H9 (cell line): ENCODE measurements around the gene CHST2. TPM values are rescaled to one million over a fixed set of nuclear protein-coding genes. Genes with fewer than 3 reads are reported as not detected.

Experiments
- DNase-seq: peaks from one replicate; pipeline ENCODE4 v3.0.0-alpha.2; 2017
- H2AFZ ChIP-seq: one replicate; pipeline ENCODE4 v1.6.1; 2013; ENCODE audit warnings: mild to moderate bottlenecking, low read length, control low read depth, moderate library complexity
- H2AK5ac ChIP-seq: 2 replicates; pipeline ENCODE4 v1.6.1; 2013; ENCODE audit warnings: low read length, control low read depth, mixed read lengths; ENCODE audit not compliant: insufficient read length
- H2BK120ac ChIP-seq: one replicate; pipeline ENCODE4 v1.6.1; 2013; ENCODE audit warnings: low read depth, mild to moderate bottlenecking, low read length, control low read depth, inconsistent platforms; ENCODE audit not compliant: poor library complexity, severe bottlenecking
- H2BK12ac ChIP-seq: 2 replicates; pipeline ENCODE4 v1.6.1; 2013; ENCODE audit warnings: low read length, control low read depth, mixed read lengths, low read depth; ENCODE audit not compliant: insufficient read length
- H2BK15ac ChIP-seq: 2 replicates; pipeline ENCODE4 v1.6.1; 2013; ENCODE audit warnings: low read depth, low read length, control low read depth
- H2BK20ac ChIP-seq: one replicate; pipeline ENCODE4 v1.6.1; 2013; ENCODE audit warnings: low read depth, mild to moderate bottlenecking, low read length, control low read depth, inconsistent platforms; ENCODE audit not compliant: poor library complexity, severe bottlenecking
- H2BK5ac ChIP-seq: 2 replicates; pipeline ENCODE4 v1.6.1; 2013; ENCODE audit warnings: low read length, control low read depth, mixed read lengths; ENCODE audit not compliant: insufficient read length
- H3K14ac ChIP-seq: 2 replicates; pipeline ENCODE4 v1.6.1; 2013; ENCODE audit warnings: low read length, control low read depth; ENCODE audit not compliant: insufficient read depth
- H3K18ac ChIP-seq: 2 replicates; pipeline ENCODE4 v1.6.1; 2013; ENCODE audit warnings: low read depth, mild to moderate bottlenecking, mixed read lengths, low read length, control low read depth; ENCODE audit not compliant: insufficient read length
- H3K23ac ChIP-seq: 2 replicates; pipeline ENCODE4 v1.6.1; 2013; ENCODE audit warnings: low read length, control low read depth, mixed read lengths, low read depth; ENCODE audit not compliant: insufficient read length
- H3K23me2 ChIP-seq: 2 replicates; pipeline ENCODE4 v1.6.1; 2013; ENCODE audit warnings: low read depth, mild to moderate bottlenecking, mixed read lengths, low read length, control low read depth; ENCODE audit not compliant: insufficient read length, poor library complexity, severe bottlenecking
- H3K27ac ChIP-seq: 2 replicates; pipeline ENCODE4 v1.5.1; 2013; ENCODE audit warnings: low read length, control low read depth, mixed read lengths, low read depth; ENCODE audit not compliant: insufficient read length
- H3K27me3 ChIP-seq: 2 replicates; pipeline ENCODE4 v1.6.1; 2013; ENCODE audit warnings: low read length, control low read depth, inconsistent platforms; ENCODE audit not compliant: insufficient read depth
- H3K4ac ChIP-seq: 2 replicates; pipeline ENCODE4 v1.6.1; 2013; ENCODE audit warnings: low read depth, mild to moderate bottlenecking, control low read depth, inconsistent platforms, low read length, moderate library complexity
- H3K4me1 ChIP-seq: 2 replicates; pipeline ENCODE4 v1.6.1; 2013; ENCODE audit warnings: low read length, control low read depth, inconsistent platforms; ENCODE audit not compliant: insufficient read depth
- H3K4me2 ChIP-seq: 2 replicates; pipeline ENCODE4 v1.6.1; 2013; ENCODE audit warnings: low read length, control low read depth, mixed read lengths; ENCODE audit not compliant: insufficient read length, insufficient read depth
- H3K56ac ChIP-seq: 2 replicates; pipeline ENCODE4 v1.6.1; 2013; ENCODE audit warnings: low read depth, mild to moderate bottlenecking, mixed read lengths, low read length, control low read depth; ENCODE audit not compliant: insufficient read length
- H3K79me1 ChIP-seq: 2 replicates; pipeline ENCODE4 v1.6.1; 2013; ENCODE audit warnings: low read depth, mild to moderate bottlenecking, moderate library complexity, low read length, control low read depth, inconsistent platforms; ENCODE audit not compliant: insufficient read depth, poor library complexity, severe bottlenecking
- H3K79me2 ChIP-seq: 2 replicates; pipeline ENCODE4 v1.6.1; 2013; ENCODE audit warnings: low read length, control low read depth, inconsistent platforms; ENCODE audit not compliant: insufficient read depth
- H3K9ac ChIP-seq: 2 replicates; pipeline ENCODE4 v1.6.1; 2013; ENCODE audit warnings: low read length, control low read depth, mixed read lengths; ENCODE audit not compliant: insufficient read length; ENCODE audit errors: extremely low read depth
- H3K9me3 ChIP-seq: one replicate; pipeline ENCODE4 v1.6.1; 2013; ENCODE audit warnings: low read depth, low read length, inconsistent platforms; ENCODE audit not compliant: control insufficient read depth
- H3T11ph ChIP-seq: one replicate; pipeline ENCODE4 v1.6.1; 2013; ENCODE audit warnings: mild to moderate bottlenecking, low read length, control low read depth, inconsistent platforms
- H4K20me1 ChIP-seq: one replicate; pipeline ENCODE4 v1.6.1; 2013; ENCODE audit not compliant: control insufficient read depth, insufficient read length, insufficient read depth
- H4K5ac ChIP-seq: 2 replicates; pipeline ENCODE4 v1.6.1; 2013; ENCODE audit warnings: low read depth, mild to moderate bottlenecking, mixed read lengths, low read length, control low read depth; ENCODE audit not compliant: insufficient read length
- H4K8ac ChIP-seq: replicated peaks from 2 replicates; pipeline ENCODE4 v1.6.1; 2013; ENCODE audit warnings: low read length, control low read depth, mixed read lengths, low read depth; ENCODE audit not compliant: insufficient read length
- H4K91ac ChIP-seq: 2 replicates; pipeline ENCODE4 v1.6.1; 2013; ENCODE audit warnings: low read depth, mild to moderate bottlenecking, moderate library complexity, mixed read lengths, low read length, control low read depth; ENCODE audit not compliant: insufficient read length
- H3K27ac Mint-ChIP-seq, 3 experiments: 2 replicates in 2 of 3; 3 replicates in 1 of 3; pipeline ENCODE4 v1.8.0; 2020 to 2021; ENCODE audit warnings: mixed read lengths in 3 of 3, mild to moderate bottlenecking in 1 of 3, moderate library complexity in 1 of 3
- H3K27me3 Mint-ChIP-seq: 2 replicates; pipeline ENCODE4 v1.8.0; 2021; ENCODE audit warnings: low read depth, mild to moderate bottlenecking, moderate library complexity, mixed read lengths
- H3K36me3 Mint-ChIP-seq, 3 experiments: 2 replicates in 2 of 3; 3 replicates in 1 of 3; pipeline ENCODE4 v1.8.0; 2020 to 2021; ENCODE audit warnings: low read depth in 3 of 3, mixed read lengths in 3 of 3; ENCODE audit not compliant: insufficient read depth in 1 of 3
- H3K4me1 Mint-ChIP-seq, 2 experiments: 2 replicates each; pipeline ENCODE4 v1.8.0; 2020; ENCODE audit warnings: mixed read lengths in 2 of 2
- H3K4me3 Mint-ChIP-seq, 2 experiments: 2 replicates in 1 of 2; 3 replicates in 1 of 2; pipeline ENCODE4 v1.8.0; 2020 to 2021; ENCODE audit warnings: mild to moderate bottlenecking in 2 of 2, mixed read lengths in 2 of 2, moderate library complexity in 1 of 2
- H3K9me3 Mint-ChIP-seq, 2 experiments: 2 replicates in 1 of 2; 3 replicates in 1 of 2; pipeline ENCODE4 v1.8.0; 2020; ENCODE audit warnings: mild to moderate bottlenecking in 2 of 2, mixed read lengths in 2 of 2, moderate library complexity in 1 of 2
- WGBS: extraction: QIAGEN DNeasy Blood & Tissue Kit; methylation state at CpG from one replicate; pipeline ENCODE4 v1.1.7; 2013; ENCODE audit warnings: missing lambda C conversion rate, low lambda C conversion rate, mixed read lengths; ENCODE audit not compliant: insufficient read length; ENCODE audit errors: extremely low coverage; 5-methylcytosine and 5-hydroxymethylcytosine counted together
- total RNA-seq: library from RNA; stranded (reverse); gene quantifications from 2 replicates; pipeline ENCODE4 v1.2.1, GENCODE V29; 2021
- TF ChIP-seq, protein P1 (sequence below): fragments of 200-600 bp; sonication (generic); conservative IDR thresholded peaks from 3 replicates; pipeline ENCODE4 v1.8.0; 2021; ENCODE audit warnings: antibody characterized with exemption, mild to moderate bottlenecking

CHST2 gene
- total RNA-seq, 1 experiment from 2014 or later, result 5.8 TPM

DNA sequence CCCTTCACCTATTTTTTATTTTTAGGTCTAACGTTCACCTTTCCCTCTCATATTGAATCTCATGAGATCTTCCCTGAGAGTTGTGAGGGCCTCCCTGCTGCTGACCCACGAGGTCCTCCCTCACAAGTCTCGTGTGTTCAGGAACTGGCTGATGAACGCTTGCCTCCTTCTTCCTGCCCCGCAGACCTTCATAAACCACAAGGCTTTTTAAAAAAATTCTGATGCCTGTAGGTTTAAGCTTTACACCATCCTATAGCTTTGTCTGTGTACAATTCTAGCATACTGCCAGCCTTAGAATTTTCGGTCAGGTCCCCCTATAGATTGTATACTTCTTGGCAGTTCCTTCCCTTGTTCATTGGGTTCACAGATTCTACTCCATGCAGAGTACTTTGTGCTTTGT is 50.5 kb downstream of the CHST2 start:
- TF ChIP-seq, protein P1, sequence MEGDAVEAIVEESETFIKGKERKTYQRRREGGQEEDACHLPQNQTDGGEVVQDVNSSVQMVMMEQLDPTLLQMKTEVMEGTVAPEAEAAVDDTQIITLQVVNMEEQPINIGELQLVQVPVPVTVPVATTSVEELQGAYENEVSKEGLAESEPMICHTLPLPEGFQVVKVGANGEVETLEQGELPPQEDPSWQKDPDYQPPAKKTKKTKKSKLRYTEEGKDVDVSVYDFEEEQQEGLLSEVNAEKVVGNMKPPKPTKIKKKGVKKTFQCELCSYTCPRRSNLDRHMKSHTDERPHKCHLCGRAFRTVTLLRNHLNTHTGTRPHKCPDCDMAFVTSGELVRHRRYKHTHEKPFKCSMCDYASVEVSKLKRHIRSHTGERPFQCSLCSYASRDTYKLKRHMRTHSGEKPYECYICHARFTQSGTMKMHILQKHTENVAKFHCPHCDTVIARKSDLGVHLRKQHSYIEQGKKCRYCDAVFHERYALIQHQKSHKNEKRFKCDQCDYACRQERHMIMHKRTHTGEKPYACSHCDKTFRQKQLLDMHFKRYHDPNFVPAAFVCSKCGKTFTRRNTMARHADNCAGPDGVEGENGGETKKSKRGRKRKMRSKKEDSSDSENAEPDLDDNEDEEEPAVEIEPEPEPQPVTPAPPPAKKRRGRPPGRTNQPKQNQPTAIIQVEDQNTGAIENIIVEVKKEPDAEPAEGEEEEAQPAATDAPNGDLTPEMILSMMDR, result no peak
- Histone ChIP-seq H3K14ac (no peak overlapping the region), H2BK5ac (no peak overlapping the region), H3K27me3 (no peaks in the 10 kb centered on the region), H2AFZ (no peak overlapping the region), H3K18ac (no peak overlapping the region), H4K5ac (no peak overlapping the region), H3K23ac (no peak overlapping the region), H3K4ac (no peak overlapping the region), H2BK12ac (no peak overlapping the region), H3K4me1 (no peaks in the 10 kb centered on the region), H3K56ac (no peak overlapping the region), H3K9me3 (no peaks in the 10 kb centered on the region), H3K4me2 (no peak overlapping the region), H3K23me2 (no peaks in the 10 kb centered on the region), H4K8ac (no peak overlapping the region), H3K27ac (no peak overlapping the region), H3K79me1 (no peaks in the 10 kb centered on the region), H3K9ac (no peak overlapping the region), H2BK20ac (no peak overlapping the region), H4K91ac (no peak overlapping the region), H2AK5ac (no peak overlapping the region), H2BK15ac (no peak overlapping the region), H2BK120ac (no peak overlapping the region), H4K20me1 (no peaks in the 10 kb centered on the region), H3K79me2 (no peaks in the 10 kb centered on the region), H3T11ph (no peak overlapping the region)
- no peak for DNase-seq
- no peaks in the 10 kb centered on the region; the same call in 1 of the 2 replicates for H3K27me3 Mint-ChIP-seq
- peaks cover 11 to 13% of the 10 kb centered on the region in 2 experiments for H3K9me3 Mint-ChIP-seq
- H3K4me1 Mint-ChIP-seq, result peaks cover 6 to 7% of the 10 kb centered on the region in 2 experiments
- H3K4me3 Mint-ChIP-seq, result no peak overlapping the region
- no peak overlapping the region for H3K27ac Mint-ChIP-seq
- peaks cover 4 to 10% (median 7%) of the 10 kb centered on the region in 3 experiments; a peak in 5 of 7 replicates for H3K36me3 Mint-ChIP-seq
- no CpG with 5 or more reads among the region's 6 CpGs for WGBS
